Measurements from ENCODE around the gene TIMM50. TPM values are rescaled to one million over a fixed set of nuclear protein-coding genes. Genes with fewer than 3 reads are reported as not detected.
"Not testable (repeated sequence)": the region's sequence is repeated elsewhere in the genome, so short reads cannot be mapped to it uniquely, and the experiment has no call there.

The TIMM50 gene
- total and polyA plus RNA-seq, 2 donors, result 44.0 to 49.3 TPM

- 97% methylated on average over 9 of the region's 9 CpGs for WGBS
- H3K36me3 ChIP-seq (ENCODE audit: control insufficient read depth in 2 of 2, insufficient read depth in 2 of 2, low read length in 1 of 2), result peaks cover 10 to 15% of the 10 kb centered on the region in 2 donors
- peaks cover 11 to 22% of the 10 kb centered on the region in 2 donors for H3K4me1 ChIP-seq (ENCODE audit: control insufficient read depth in 2 of 2, insufficient read depth in 2 of 2, low read length in 2 of 2)
- H3K27me3 ChIP-seq (ENCODE audit: control insufficient read depth in 2 of 2, insufficient read depth in 1 of 2, low read length in 1 of 2), result peaks cover 0 to 6% of the 10 kb centered on the region in 2 donors
- H3K9me3 ChIP-seq (ENCODE audit: control insufficient read depth in 2 of 2, insufficient read depth in 1 of 2, low read length in 1 of 2), result no peaks in the 10 kb centered on the region
- no peak for DNase-seq (ENCODE audit: low read depth in 6 of 9, low spot score in 9 of 9)
- H3K4me3 ChIP-seq (ENCODE audit: low read length in 2 of 2), result no peak overlapping the region
- H3K27ac ChIP-seq (ENCODE audit: low read depth in 1 of 2, low read length in 1 of 2), result no peak overlapping the region
Observed at GRCh38 chr19:39438270-39438934, 42.2 kb upstream of the TIMM50 start.

- H3K4me3 ChIP-seq (ENCODE audit: low read length in 2 of 2), result peak overlapping the region; percentile 79 to 87
- H3K4me1 ChIP-seq (ENCODE audit: control insufficient read depth in 2 of 2, insufficient read depth in 2 of 2, low read length in 2 of 2), result peaks cover 18 to 21% of the 10 kb centered on the region in 2 donors
- WGBS, result 7% methylated on average over 17 of the region's 17 CpGs
- no peaks in the 10 kb centered on the region for H3K27me3 ChIP-seq (ENCODE audit: control insufficient read depth in 2 of 2, insufficient read depth in 1 of 2, low read length in 1 of 2)
- peaks cover 3 to 4% of the 10 kb centered on the region in 2 donors for H3K36me3 ChIP-seq (ENCODE audit: control insufficient read depth in 2 of 2, insufficient read depth in 2 of 2, low read length in 1 of 2)
- no peaks in the 10 kb centered on the region for H3K9me3 ChIP-seq (ENCODE audit: control insufficient read depth in 2 of 2, insufficient read depth in 1 of 2, low read length in 1 of 2)
- peak overlapping the region; percentile 96 to 99 for H3K27ac ChIP-seq (ENCODE audit: low read depth in 1 of 2, low read length in 1 of 2)
- DNase-seq (ENCODE audit: low read depth in 6 of 9, low spot score in 9 of 9), result peak in 1 of 9 donors; percentile 20
Observed at GRCh38 chr19:39444598-39445195, 35.9 kb upstream of the TIMM50 start.

- under 1% methylated on average over 68 of the region's 68 CpGs for WGBS
- H3K4me1 ChIP-seq (ENCODE audit: control insufficient read depth in 2 of 2, insufficient read depth in 2 of 2, low read length in 2 of 2), result peaks cover 18 to 21% of the 10 kb centered on the region in 2 donors
Observed at GRCh38 chr19:39445196-39446111, 35.2 kb upstream of the TIMM50 start, which contains the start of gene SUPT5H. SUPT5H (plus strand) TSS chr19:39445582; CDS start chr19:39445891, 309 bp downstream.

GRCh38 chr19:39446365-39447084, 34.1 kb upstream of the TIMM50 start:
- H3K36me3 ChIP-seq (ENCODE audit: control insufficient read depth in 2 of 2, insufficient read depth in 2 of 2, low read length in 1 of 2), result peaks cover 6 to 8% of the 10 kb centered on the region in 2 donors
- no peaks in the 10 kb centered on the region for H3K27me3 ChIP-seq (ENCODE audit: control insufficient read depth in 2 of 2, insufficient read depth in 1 of 2, low read length in 1 of 2)
- DNase-seq (ENCODE audit: low read depth in 6 of 9, low spot score in 9 of 9), result no peak
- peaks cover 18 to 21% of the 10 kb centered on the region in 2 donors for H3K4me1 ChIP-seq (ENCODE audit: control insufficient read depth in 2 of 2, insufficient read depth in 2 of 2, low read length in 2 of 2)
- 92% methylated on average over 16 of the region's 16 CpGs for WGBS
- H3K27ac ChIP-seq (ENCODE audit: low read depth in 1 of 2, low read length in 1 of 2), result no peak overlapping the region
- peak overlapping the region; percentile 79 to 87 for H3K4me3 ChIP-seq (ENCODE audit: low read length in 2 of 2)
- H3K9me3 ChIP-seq (ENCODE audit: control insufficient read depth in 2 of 2, insufficient read depth in 1 of 2, low read length in 1 of 2), result no peaks in the 10 kb centered on the region

More at GRCh38 chr19:39445196-39446111, 35.2 kb upstream of the TIMM50 start, which contains the start of gene SUPT5H:
- H3K36me3 ChIP-seq (ENCODE audit: control insufficient read depth in 2 of 2, insufficient read depth in 2 of 2, low read length in 1 of 2), result peaks cover 3 to 4% of the 10 kb centered on the region in 2 donors
- peak within 1 kb of the TSS; percentile 79 to 87 for H3K4me3 ChIP-seq (ENCODE audit: low read length in 2 of 2)
- DNase-seq (ENCODE audit: low read depth in 6 of 9, low spot score in 9 of 9), result peak; percentile 94 to 99 (median 97)
- H3K9me3 ChIP-seq (ENCODE audit: control insufficient read depth in 2 of 2, insufficient read depth in 1 of 2, low read length in 1 of 2), result no peaks in the 10 kb centered on the region
- H3K27ac ChIP-seq (ENCODE audit: low read depth in 1 of 2, low read length in 1 of 2), result peak within 1 kb of the TSS; percentile 96 to 99
- H3K27me3 ChIP-seq (ENCODE audit: control insufficient read depth in 2 of 2, insufficient read depth in 1 of 2, low read length in 1 of 2), result no peaks in the 10 kb centered on the region

GRCh38 chr19:39448271-39448670, 32.4 kb upstream of the TIMM50 start:
- H3K4me3 ChIP-seq (ENCODE audit: low read length in 2 of 2), result no peak overlapping the region

GRCh38 chr19:39449116-39449797, 31.4 kb upstream of the TIMM50 start:
- WGBS, result 93% methylated on average over 8 of the region's 8 CpGs
- Histone ChIP-seq H3K4me1 (ENCODE audit: control insufficient read depth in 2 of 2, insufficient read depth in 2 of 2, low read length in 2 of 2) (peaks cover 15 to 20% of the 10 kb centered on the region in 2 donors), H3K9me3 (ENCODE audit: control insufficient read depth in 2 of 2, insufficient read depth in 1 of 2, low read length in 1 of 2) (no peaks in the 10 kb centered on the region), H3K27ac (ENCODE audit: low read depth in 1 of 2, low read length in 1 of 2) (no peak overlapping the region), H3K4me3 (ENCODE audit: low read length in 2 of 2) (no peak overlapping the region), H3K36me3 (ENCODE audit: control insufficient read depth in 2 of 2, insufficient read depth in 2 of 2, low read length in 1 of 2) (peaks cover 17 to 27% of the 10 kb centered on the region in 2 donors), H3K27me3 (ENCODE audit: control insufficient read depth in 2 of 2, insufficient read depth in 1 of 2, low read length in 1 of 2) (no peaks in the 10 kb centered on the region)
- DNase-seq (ENCODE audit: low read depth in 6 of 9, low spot score in 9 of 9), result no peak

More at GRCh38 chr19:39448271-39448670, 32.4 kb upstream of the TIMM50 start:
- no peaks in the 10 kb centered on the region for H3K9me3 ChIP-seq (ENCODE audit: control insufficient read depth in 2 of 2, insufficient read depth in 1 of 2, low read length in 1 of 2)
- peaks cover 18 to 21% of the 10 kb centered on the region in 2 donors for H3K4me1 ChIP-seq (ENCODE audit: control insufficient read depth in 2 of 2, insufficient read depth in 2 of 2, low read length in 2 of 2)
- 62% methylated on average over 3 of the region's 3 CpGs for WGBS
- no peaks in the 10 kb centered on the region for H3K27me3 ChIP-seq (ENCODE audit: control insufficient read depth in 2 of 2, insufficient read depth in 1 of 2, low read length in 1 of 2)
- no peak for DNase-seq (ENCODE audit: low read depth in 6 of 9, low spot score in 9 of 9)
- H3K36me3 ChIP-seq (ENCODE audit: control insufficient read depth in 2 of 2, insufficient read depth in 2 of 2, low read length in 1 of 2), result peaks cover 9 to 23% of the 10 kb centered on the region in 2 donors
- H3K27ac ChIP-seq (ENCODE audit: low read depth in 1 of 2, low read length in 1 of 2), result no peak overlapping the region

- H3K4me3 ChIP-seq (ENCODE audit: low read length in 2 of 2); H3K27ac ChIP-seq (ENCODE audit: low read depth in 1 of 2, low read length in 1 of 2); H3K27me3 ChIP-seq (ENCODE audit: control insufficient read depth in 2 of 2, insufficient read depth in 1 of 2, low read length in 1 of 2); H3K9me3 ChIP-seq (ENCODE audit: control insufficient read depth in 2 of 2, insufficient read depth in 1 of 2, low read length in 1 of 2); DNase-seq (ENCODE audit: low read depth in 6 of 9, low spot score in 9 of 9): not testable (repeated sequence)
- whole genome bisulfite sequencing, result 98% methylated on average over 8 of the region's 8 CpGs
- H3K36me3 ChIP-seq (ENCODE audit: control insufficient read depth in 2 of 2, insufficient read depth in 2 of 2, low read length in 1 of 2), result peaks cover 23 to 36% of the 10 kb centered on the region in 2 donors
- H3K4me1 ChIP-seq (ENCODE audit: control insufficient read depth in 2 of 2, insufficient read depth in 2 of 2, low read length in 2 of 2), result peaks cover 13 to 14% of the 10 kb centered on the region in 2 donors
Observed at GRCh38 chr19:39451257-39451656, 29.4 kb upstream of the TIMM50 start.

- Histone ChIP-seq H3K4me3 (ENCODE audit: low read length in 2 of 2) (no peak overlapping the region), H3K9me3 (ENCODE audit: control insufficient read depth in 2 of 2, insufficient read depth in 1 of 2, low read length in 1 of 2) (no peaks in the 10 kb centered on the region)
- WGBS, result 97% methylated on average over 3 of the region's 3 CpGs
Observed at GRCh38 chr19:39463403-39463802, 17.2 kb upstream of the TIMM50 start.

More at GRCh38 chr19:39463403-39463802, 17.2 kb upstream of the TIMM50 start:
- no peak overlapping the region for H3K27ac ChIP-seq (ENCODE audit: low read depth in 1 of 2, low read length in 1 of 2)
- DNase-seq (ENCODE audit: low read depth in 6 of 9, low spot score in 9 of 9), result no peak
- no peaks in the 10 kb centered on the region for H3K4me1 ChIP-seq (ENCODE audit: control insufficient read depth in 2 of 2, insufficient read depth in 2 of 2, low read length in 2 of 2)
- no peaks in the 10 kb centered on the region for H3K27me3 ChIP-seq (ENCODE audit: control insufficient read depth in 2 of 2, insufficient read depth in 1 of 2, low read length in 1 of 2)
- H3K36me3 ChIP-seq (ENCODE audit: control insufficient read depth in 2 of 2, insufficient read depth in 2 of 2, low read length in 1 of 2), result peaks cover 71 to 75% of the 10 kb centered on the region in 2 donors
